HCT116 (cell line): ENCODE measurements around the gene WDR48. TPM values are rescaled to one million over a fixed set of nuclear protein-coding genes. Genes with fewer than 3 reads are reported as not detected.
A peak's percentile ranks its signal among the peaks of the same experiment; 100 is the strongest.

Source experiments
- ATAC-seq: fragments of 200-7000 bp; cut with Tn5 transposase; 2 replicates; pipeline ENCODE4 v1.9.1; 2020; ENCODE audit warnings: mild to moderate bottlenecking, moderate library complexity
- BruUV-seq: library from RNA; stranded (reverse); fragments of 400-500 nt; replicated peaks from 2 replicates; lab custom pipeline; 2021; lab: Mats Ljungman, UMichigan
- CTCF ChIA-PET: fragments of 300-600 bp; sonication (Branson Sonifier 250); formaldehyde crosslinking; loops from one replicate; lab custom pipeline; 2021; ENCODE audit warnings: antibody characterized with exemption; lab: Charles Lee
- POLR2A ChIA-PET: fragments of 300-600, 350-600 bp; sonication (Branson Sonifier 250); formaldehyde crosslinking; loops from one replicate; lab custom pipeline; 2021; ENCODE audit warnings: antibody characterized with exemption; lab: Charles Lee
- RAD21 ChIA-PET, 2 experiments: fragments of 300-600 bp; sonication (Branson Sonifier 250); formaldehyde crosslinking; loops; one replicate each; lab custom pipeline; 2023; ENCODE audit warnings: low total read pairs in 2 of 2; ENCODE audit not compliant: uncharacterized antibody in 2 of 2, unreplicated experiment in 2 of 2, low non-redundant PET in 1 of 2; lab: Charles Lee
- DNase-seq: peaks from one replicate; pipeline ENCODE4 v3.0.0-alpha.2; 2010; ENCODE audit warnings: low read depth, low spot score
- H2AFZ ChIP-seq: fragments of 200-600 bp; shearing (Covaris generic), sonication (generic); 2 replicates; pipeline ENCODE4 v1.6.1; 2017; ENCODE audit warnings: low read depth, mixed run types, mixed read lengths, antibody characterized with exemption, low read length; ENCODE audit not compliant: poor library complexity, severe bottlenecking
- H3K27ac ChIP-seq: 2 replicates; pipeline ENCODE4 v1.5.1; 2012; ENCODE audit warnings: low read depth, low read length
- H3K27me3 ChIP-seq: fragments of 200-600 bp; sonication (generic); 2 replicates; pipeline ENCODE4 v1.6.1; 2016; ENCODE audit warnings: mixed run types, low read length, mixed read lengths; ENCODE audit not compliant: insufficient read depth
- H3K36me3 ChIP-seq, 2 experiments: fragments of 200-500 bp in 1 of 2; fragments of 200-600 bp in 1 of 2; sonication (Bioruptor generic) in 1 of 2; sonication (generic) in 1 of 2; 2 replicates each; pipeline versions ENCODE4 v1.5.1 to v1.6.1; 2014 to 2016; ENCODE audit warnings: low read length in 2 of 2, inconsistent platforms in 1 of 2, mixed read lengths in 1 of 2, mixed run types in 1 of 2; ENCODE audit not compliant: insufficient read depth in 2 of 2, control insufficient read depth in 1 of 2
- H3K4me1 ChIP-seq, 2 experiments: fragments of 200-600 bp in 1 of 2; sonication (generic) in 1 of 2; 2 replicates each; pipeline versions ENCODE4 v1.5.1 to v1.6.1; 2012 to 2017; ENCODE audit warnings: low read length in 2 of 2, inconsistent platforms in 1 of 2, mild to moderate bottlenecking in 1 of 2, mixed read lengths in 1 of 2, mixed run types in 1 of 2, moderate library complexity in 1 of 2; ENCODE audit not compliant: insufficient read depth in 2 of 2, control insufficient read depth in 1 of 2
- H3K4me2 ChIP-seq: fragments of 200-600 bp; sonication (generic); 2 replicates; pipeline ENCODE4 v1.6.1; 2017; ENCODE audit warnings: mixed run types, low read length, mixed read lengths
- H3K4me3 ChIP-seq, 2 experiments: fragments of 200-600 bp in 1 of 2; sonication (generic) in 1 of 2; replicated peaks in 1 of 2; 2 replicates each; pipeline ENCODE4 v1.5.1; 2011 to 2016; ENCODE audit warnings: low read length in 2 of 2, control low read depth in 1 of 2, low read depth in 1 of 2, mild to moderate bottlenecking in 1 of 2, mixed read lengths in 1 of 2, mixed run types in 1 of 2
- H3K79me2 ChIP-seq: fragments of 200-600 bp; sonication (generic); 2 replicates; pipeline ENCODE4 v1.6.1; 2017; ENCODE audit warnings: mild to moderate bottlenecking, mixed run types, low read length, moderate library complexity, mixed read lengths; ENCODE audit not compliant: insufficient read depth
- H3K9ac ChIP-seq: fragments of 200-600 bp; sonication (generic); 2 replicates; pipeline ENCODE4 v1.6.1; 2016; ENCODE audit warnings: low read length, mixed read lengths
- H3K9me2 ChIP-seq: fragments of 200-600 bp; sonication (generic), shearing (Covaris generic); 2 replicates; pipeline ENCODE4 v1.6.1; 2017; ENCODE audit warnings: mixed run types, mild to moderate bottlenecking, moderate library complexity; ENCODE audit not compliant: insufficient read depth
- H3K9me3 ChIP-seq, 2 experiments: fragments of 200-500 bp in 1 of 2; fragments of 200-600 bp in 1 of 2; sonication (Bioruptor generic) in 1 of 2; sonication (generic) in 1 of 2; 2 replicates each; pipeline ENCODE4 v1.6.1; 2014 to 2017; ENCODE audit warnings: low read length in 2 of 2, mixed read lengths in 2 of 2, inconsistent platforms in 1 of 2, low read depth in 1 of 2, mild to moderate bottlenecking in 1 of 2, mixed run types in 1 of 2, moderate library complexity in 1 of 2; ENCODE audit not compliant: control insufficient read depth in 1 of 2, insufficient read depth in 1 of 2
- H4K20me1 ChIP-seq: fragments of 200-600 bp; sonication (generic), shearing (Covaris generic); 2 replicates; pipeline ENCODE4 v1.6.1; 2017; ENCODE audit warnings: mixed run types, mild to moderate bottlenecking, moderate library complexity; ENCODE audit not compliant: insufficient read depth
- ATF3 ChIP-seq: IDR thresholded peaks from 2 replicates; pipeline ENCODE4 v1.6.1; 2012
- CBX3 ChIP-seq: IDR thresholded peaks from 2 replicates; pipeline ENCODE4 v1.6.1; 2012; ENCODE audit warnings: low read depth
- CEBPB ChIP-seq: IDR thresholded peaks from 2 replicates; pipeline ENCODE4 v1.6.1; 2012; ENCODE audit warnings: low read depth
- EGR1 ChIP-seq: IDR thresholded peaks from 2 replicates; pipeline ENCODE4 v1.6.1; 2012; ENCODE audit warnings: low read depth
- ELF1 ChIP-seq: IDR thresholded peaks from 2 replicates; pipeline ENCODE4 v1.6.1; 2012; ENCODE audit warnings: low read depth, borderline replicate concordance
- EZH2 ChIP-seq: fragments of 200-600 bp; sonication (generic); IDR thresholded peaks from 2 replicates; pipeline ENCODE4 v1.6.1; 2017; ENCODE audit warnings: antibody characterized with exemption, mixed run types
- EZH2phosphoT487 ChIP-seq: fragments of 200-600 bp; IDR thresholded peaks from 2 replicates; pipeline ENCODE4 v1.6.1; 2018; ENCODE audit warnings: antibody characterized with exemption, borderline replicate concordance
- FOSL1 ChIP-seq: IDR thresholded peaks from 2 replicates; pipeline ENCODE4 v1.6.1; 2012; ENCODE audit warnings: low read depth
- JUND ChIP-seq: IDR thresholded peaks from 2 replicates; pipeline ENCODE4 v1.6.1; 2012
- POLR2A ChIP-seq: IDR thresholded peaks from 2 replicates; pipeline ENCODE4 v1.7.0; 2011; ENCODE audit warnings: borderline replicate concordance; ENCODE audit not compliant: insufficient read depth, insufficient read length; ENCODE audit errors: extremely low read depth
- POLR2AphosphoS5 ChIP-seq: IDR thresholded peaks from 2 replicates; pipeline ENCODE4 v1.6.1; 2011; ENCODE audit warnings: mild to moderate bottlenecking, low read depth, low read length, moderate library complexity
- SIN3A ChIP-seq: IDR thresholded peaks from 2 replicates; pipeline ENCODE4 v1.6.1; 2012; ENCODE audit warnings: low read depth
- SP1 ChIP-seq: IDR thresholded peaks from 2 replicates; pipeline ENCODE4 v1.6.1; 2012; ENCODE audit warnings: low read depth
- SRF ChIP-seq: IDR thresholded peaks from 2 replicates; pipeline ENCODE4 v1.6.1; 2012; ENCODE audit warnings: low read depth
- YY1 ChIP-seq: IDR thresholded peaks from 2 replicates; pipeline ENCODE4 v1.6.1; 2011; ENCODE audit warnings: low read length, low read depth, moderate library complexity, mild to moderate bottlenecking; ENCODE audit not compliant: insufficient replicate concordance; ENCODE audit errors: extremely low read depth
- ZBTB33 ChIP-seq: IDR thresholded peaks from 2 replicates; pipeline ENCODE4 v1.6.1; 2011; ENCODE audit warnings: mild to moderate bottlenecking, low read length, moderate library complexity; ENCODE audit not compliant: insufficient replicate concordance; ENCODE audit errors: extremely low read depth
- ZFX ChIP-seq: fragments of 450-650 bp; IDR thresholded peaks from 2 replicates; pipeline ENCODE4 v1.6.1; 2017
- ZNF274 ChIP-seq: fragments of 200-500 bp; sonication (Bioruptor generic); IDR thresholded peaks from 2 replicates; pipeline ENCODE4 v1.6.1; 2014; ENCODE audit warnings: mild to moderate bottlenecking, low read depth, low read length, inconsistent platforms
- intact Hi-C: fragments of 100-400 bp; cut with micrococcal nuclease; formaldehyde crosslinking; loops from 2 replicates; pipeline ENCODE4 v1.10.0; 2022
- total RNA-seq: library from RNA; stranded (reverse); gene quantifications from one replicate; pipeline ENCODE4 v1.2.1, GENCODE V29; 2021; ENCODE audit not compliant: unreplicated experiment
- TF ChIP-seq, protein P1 (sequence below): IDR thresholded peaks from 2 replicates; pipeline ENCODE4 v1.6.1; 2012

Gene WDR48
- total RNA-seq, 1 experiment from 2014 or later = 35.6 TPM

DNA sequence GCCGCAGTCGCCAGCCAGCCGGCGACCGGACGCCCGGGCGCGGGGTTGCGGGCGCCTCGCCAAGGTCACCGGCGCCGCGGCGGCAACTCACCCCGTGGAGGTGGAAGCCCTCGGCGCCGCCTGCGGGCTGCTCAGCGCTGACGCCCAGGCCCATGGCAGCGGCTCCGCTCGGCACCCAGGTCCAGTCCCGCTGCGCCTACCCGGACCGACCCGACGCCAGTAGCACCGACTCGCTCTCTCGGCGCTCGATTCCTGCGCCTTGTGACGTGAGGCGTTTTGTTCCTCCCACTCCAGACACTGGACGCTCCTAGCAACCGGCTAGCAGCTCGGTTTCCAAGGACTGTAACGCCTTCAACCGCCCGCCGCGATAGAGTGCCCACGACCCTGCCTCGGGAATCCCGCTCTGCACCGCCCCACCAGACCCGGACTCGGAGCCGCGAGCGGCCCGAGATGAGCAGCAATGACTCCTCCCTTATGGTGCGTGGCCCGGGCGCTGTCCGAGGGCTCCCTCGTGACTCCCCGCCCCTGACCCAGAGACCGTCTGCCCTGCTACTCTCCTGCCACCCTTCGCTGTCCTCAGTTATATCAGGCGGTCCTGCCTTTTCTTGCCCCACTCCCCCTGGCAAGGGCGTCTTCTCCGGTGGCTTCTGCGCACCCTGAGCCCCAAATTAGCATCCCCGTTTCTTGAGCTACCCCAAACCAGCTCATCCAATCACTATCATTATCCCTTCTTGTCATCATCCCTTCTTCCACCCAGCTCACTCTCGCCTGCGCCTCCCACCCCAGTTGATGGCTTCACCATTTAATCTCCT, 55.8 kb downstream of the WDR48 start, which contains the start of the genes GORASP1 and TTC21A:
TSS of gene GORASP1 (minus strand) at position 240 of the 812 bp plus-strand sequence. CDS start at position 154, 86 bp downstream.
TSS of gene TTC21A (plus strand) at position 293 of the 812 bp plus-strand sequence. CDS start at position 451, 158 bp downstream.
- intact Hi-C loops = no loop called here
- Histone ChIP-seq H3K27ac (peak within 1 kb of the TSS; percentile 79), H3K4me2 (peak within 1 kb of the TSS; percentile 92), H2AFZ (peak within 1 kb of the TSS; percentile 77), H3K79me2 (peaks cover 19% of the 10 kb centered on the region; the same call in 1 of the 2 replicates), H3K4me1 (peaks cover 16 to 23% of the 10 kb centered on the region in 2 experiments), H3K36me3 (no peaks in the 10 kb centered on the region), H3K27me3 (no peaks in the 10 kb centered on the region), H3K4me3 (peak within 1 kb of the TSS; percentile 87 to 96), H3K9me2 (no peaks in the 10 kb centered on the region), H4K20me1 (no peaks in the 10 kb centered on the region), H3K9me3 (no peaks in the 10 kb centered on the region), H3K9ac (peak within 1 kb of the TSS; percentile 87)
- TF ChIP-seq CEBPB = no peak
- TF ChIP-seq ATF3 = no peak
- TF ChIP-seq CBX3 = no peak
- TF ChIP-seq EZH2phosphoT487 = no peak
- TF ChIP-seq ZBTB33 = peak; percentile 24
- no peak; the same call in 1 of the 2 replicates for TF ChIP-seq SP1
- TF ChIP-seq EGR1 = no peak
- TF ChIP-seq SRF = no peak; the same call in 1 of the 2 replicates
- no peak for TF ChIP-seq FOSL1
- TF ChIP-seq POLR2A = peak; percentile 15
- peak; percentile 86 for TF ChIP-seq POLR2AphosphoS5
- no peak for TF ChIP-seq YY1
- TF ChIP-seq, protein P1, sequence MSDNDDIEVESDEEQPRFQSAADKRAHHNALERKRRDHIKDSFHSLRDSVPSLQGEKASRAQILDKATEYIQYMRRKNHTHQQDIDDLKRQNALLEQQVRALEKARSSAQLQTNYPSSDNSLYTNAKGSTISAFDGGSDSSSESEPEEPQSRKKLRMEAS = peak; percentile 50; the same call in 1 of the 2 replicates
- TF ChIP-seq ZNF274 = no peak
- no peak for TF ChIP-seq JUND
- TF ChIP-seq ZFX = peak; percentile 90
- no peak for TF ChIP-seq ELF1
- TF ChIP-seq SIN3A = peak; percentile 64; the same call in 1 of the 2 replicates
- TF ChIP-seq EZH2 = no peak
- no TSS peak for BruUV-seq
- ChIA-PET POLR2A (interaction anchor here (1.1 kb wide), 1 partner anchor 70 kb away, joined by 7 read pairs; no protein-coding TSS in a partner anchor), CTCF (interaction anchor here (1.5 to 1.8 kb wide), 3 partner anchors 18 to 183 kb away, joined by 6 to 12 read pairs (median 7); no protein-coding TSS in a partner anchor), RAD21 (interaction anchor here in 1 of 2 experiments (1.4 kb wide), 1 partner anchor 181 kb away, joined by 4 read pairs; no protein-coding TSS in a partner anchor)
- peak; percentile 84 for ATAC-seq
- DNase-seq = peak; percentile 65
